ENCODE data around the gene DDC. TPM values are rescaled to one million over a fixed set of nuclear protein-coding genes. Genes with fewer than 3 reads are reported as not detected.

The DDC gene
- total RNA-seq, 1 experiment from 2014 or later: not detected

DNA sequence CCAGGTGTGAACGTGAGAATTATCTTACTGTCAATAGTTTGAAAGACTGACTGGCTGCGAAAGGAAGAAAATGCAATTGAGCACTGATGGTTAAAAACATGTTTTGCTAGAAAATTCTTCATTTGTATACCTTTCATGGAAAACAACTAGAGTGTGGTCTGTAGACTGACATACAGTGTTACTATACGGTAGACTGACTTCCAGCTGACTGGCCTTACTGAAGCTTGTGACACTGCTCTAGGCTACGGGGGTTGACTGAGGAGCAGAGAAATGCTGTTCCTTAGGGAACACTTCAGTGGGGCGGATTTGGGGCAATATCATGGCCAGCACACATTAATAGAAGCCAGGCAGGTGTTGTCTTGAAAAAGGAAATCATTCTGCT lies 25.9 kb upstream of the DDC start:
- Histone ChIP-seq H3K9me2 (ENCODE audit: insufficient read depth) (no peaks in the 10 kb centered on the region), H2AFZ (ENCODE audit: low read depth, low read length, poor library complexity, severe bottlenecking) (no peak overlapping the region), H3K79me2 (ENCODE audit: insufficient read depth, low read length) (no peaks in the 10 kb centered on the region), H3K9ac (ENCODE audit: low read length) (no peak overlapping the region), H4K20me1 (ENCODE audit: insufficient read depth) (no peaks in the 10 kb centered on the region), H3K4me3 (replicated peaks in 1 of 2; ENCODE audit: low read depth in 1 of 2, low read length in 2 of 2) (no peak overlapping the region), H3K4me1 (ENCODE audit: control insufficient read depth in 1 of 2, insufficient read depth in 2 of 2, low read length in 2 of 2) (no peaks in the 10 kb centered on the region), H3K27me3 (ENCODE audit: insufficient read depth, low read length) (no peaks in the 10 kb centered on the region), H3K4me2 (ENCODE audit: low read length) (no peak overlapping the region), H3K27ac (ENCODE audit: low read depth, low read length) (no peak overlapping the region), H3K9me3 (ENCODE audit: control insufficient read depth in 1 of 2, insufficient read depth in 1 of 2, low read depth in 1 of 2, low read length in 2 of 2) (no peaks in the 10 kb centered on the region), H3K36me3 (ENCODE audit: control insufficient read depth in 1 of 2, insufficient read depth in 2 of 2, low read length in 2 of 2) (peaks cover 0 to 2% of the 10 kb centered on the region in 2 experiments; a peak in 1 of 4 replicates)
- DNase-seq (ENCODE audit: low read depth, low spot score) (no peak), ATAC-seq (no peak)
- TF ChIP-seq CEBPB (IDR thresholded peaks at IDR 0.05; ENCODE audit: low read depth) (no peak), MAX (IDR thresholded peaks at IDR 0.05) (no peak), EZH2phosphoT487 (IDR thresholded peaks at IDR 0.05; ENCODE audit: borderline replicate concordance) (no peak), JUND (IDR thresholded peaks at IDR 0.05) (no peak), YY1 (IDR thresholded peaks at IDR 0.05; ENCODE audit: extremely low read depth, insufficient replicate concordance, low read depth, low read length) (no peak), CBX3 (IDR thresholded peaks at IDR 0.05; ENCODE audit: low read depth) (no peak), SRF (IDR thresholded peaks at IDR 0.05; ENCODE audit: low read depth) (no peak)
- TF ChIP-seq, protein P1, sequence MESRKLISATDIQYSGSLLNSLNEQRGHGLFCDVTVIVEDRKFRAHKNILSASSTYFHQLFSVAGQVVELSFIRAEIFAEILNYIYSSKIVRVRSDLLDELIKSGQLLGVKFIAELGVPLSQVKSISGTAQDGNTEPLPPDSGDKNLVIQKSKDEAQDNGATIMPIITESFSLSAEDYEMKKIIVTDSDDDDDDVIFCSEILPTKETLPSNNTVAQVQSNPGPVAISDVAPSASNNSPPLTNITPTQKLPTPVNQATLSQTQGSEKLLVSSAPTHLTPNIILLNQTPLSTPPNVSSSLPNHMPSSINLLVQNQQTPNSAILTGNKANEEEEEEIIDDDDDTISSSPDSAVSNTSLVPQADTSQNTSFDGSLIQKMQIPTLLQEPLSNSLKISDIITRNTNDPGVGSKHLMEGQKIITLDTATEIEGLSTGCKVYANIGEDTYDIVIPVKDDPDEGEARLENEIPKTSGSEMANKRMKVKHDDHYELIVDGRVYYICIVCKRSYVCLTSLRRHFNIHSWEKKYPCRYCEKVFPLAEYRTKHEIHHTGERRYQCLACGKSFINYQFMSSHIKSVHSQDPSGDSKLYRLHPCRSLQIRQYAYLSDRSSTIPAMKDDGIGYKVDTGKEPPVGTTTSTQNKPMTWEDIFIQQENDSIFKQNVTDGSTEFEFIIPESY (IDR thresholded peaks at IDR 0.05; ENCODE audit: extremely low read depth, insufficient replicate concordance, low read length): no peak
- TF ChIP-seq, protein P2, sequence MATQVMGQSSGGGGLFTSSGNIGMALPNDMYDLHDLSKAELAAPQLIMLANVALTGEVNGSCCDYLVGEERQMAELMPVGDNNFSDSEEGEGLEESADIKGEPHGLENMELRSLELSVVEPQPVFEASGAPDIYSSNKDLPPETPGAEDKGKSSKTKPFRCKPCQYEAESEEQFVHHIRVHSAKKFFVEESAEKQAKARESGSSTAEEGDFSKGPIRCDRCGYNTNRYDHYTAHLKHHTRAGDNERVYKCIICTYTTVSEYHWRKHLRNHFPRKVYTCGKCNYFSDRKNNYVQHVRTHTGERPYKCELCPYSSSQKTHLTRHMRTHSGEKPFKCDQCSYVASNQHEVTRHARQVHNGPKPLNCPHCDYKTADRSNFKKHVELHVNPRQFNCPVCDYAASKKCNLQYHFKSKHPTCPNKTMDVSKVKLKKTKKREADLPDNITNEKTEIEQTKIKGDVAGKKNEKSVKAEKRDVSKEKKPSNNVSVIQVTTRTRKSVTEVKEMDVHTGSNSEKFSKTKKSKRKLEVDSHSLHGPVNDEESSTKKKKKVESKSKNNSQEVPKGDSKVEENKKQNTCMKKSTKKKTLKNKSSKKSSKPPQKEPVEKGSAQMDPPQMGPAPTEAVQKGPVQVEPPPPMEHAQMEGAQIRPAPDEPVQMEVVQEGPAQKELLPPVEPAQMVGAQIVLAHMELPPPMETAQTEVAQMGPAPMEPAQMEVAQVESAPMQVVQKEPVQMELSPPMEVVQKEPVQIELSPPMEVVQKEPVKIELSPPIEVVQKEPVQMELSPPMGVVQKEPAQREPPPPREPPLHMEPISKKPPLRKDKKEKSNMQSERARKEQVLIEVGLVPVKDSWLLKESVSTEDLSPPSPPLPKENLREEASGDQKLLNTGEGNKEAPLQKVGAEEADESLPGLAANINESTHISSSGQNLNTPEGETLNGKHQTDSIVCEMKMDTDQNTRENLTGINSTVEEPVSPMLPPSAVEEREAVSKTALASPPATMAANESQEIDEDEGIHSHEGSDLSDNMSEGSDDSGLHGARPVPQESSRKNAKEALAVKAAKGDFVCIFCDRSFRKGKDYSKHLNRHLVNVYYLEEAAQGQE (IDR thresholded peaks at IDR 0.05; ENCODE audit: low read depth): no peak
- intact Hi-C loops (cut with micrococcal nuclease): no loop called here
- CTCF ChIA-PET: no interaction called here
- no TSS peak for BruUV-seq (replicated peaks)
- RAD21 ChIA-PET (ENCODE audit: low non-redundant PET in 1 of 2, low total read pairs in 2 of 2, uncharacterized antibody in 2 of 2, unreplicated experiment in 2 of 2): no interaction called here
- POLR2A ChIA-PET: no interaction called here

Data from HCT116 (cell line).